ENCODE results near the gene SNRPD1. TPM values are rescaled to one million over a fixed set of nuclear protein-coding genes. Genes with fewer than 3 reads are reported as not detected.

The SNRPD1 gene
- total RNA-seq, 1 donor from 2014 or later, result 24.9 TPM

Other genes starting within 250 kb of the SNRPD1 start
- gene ESCO1, start 11.6 kb upstream of the SNRPD1 start, total RNA-seq, result 18.9 and 19.4 TPM in 2 replicates
- gene ABHD3, start 92.5 kb downstream of the SNRPD1 start, total RNA-seq, result 13.7 and 18.4 TPM in 2 replicates
- gene MIB1, start 128.5 kb downstream of the SNRPD1 start, total RNA-seq, result 46.2 and 46.7 TPM in 2 replicates